Measurements from ENCODE around the gene OPRPN.

OPRPN gene

DNA sequence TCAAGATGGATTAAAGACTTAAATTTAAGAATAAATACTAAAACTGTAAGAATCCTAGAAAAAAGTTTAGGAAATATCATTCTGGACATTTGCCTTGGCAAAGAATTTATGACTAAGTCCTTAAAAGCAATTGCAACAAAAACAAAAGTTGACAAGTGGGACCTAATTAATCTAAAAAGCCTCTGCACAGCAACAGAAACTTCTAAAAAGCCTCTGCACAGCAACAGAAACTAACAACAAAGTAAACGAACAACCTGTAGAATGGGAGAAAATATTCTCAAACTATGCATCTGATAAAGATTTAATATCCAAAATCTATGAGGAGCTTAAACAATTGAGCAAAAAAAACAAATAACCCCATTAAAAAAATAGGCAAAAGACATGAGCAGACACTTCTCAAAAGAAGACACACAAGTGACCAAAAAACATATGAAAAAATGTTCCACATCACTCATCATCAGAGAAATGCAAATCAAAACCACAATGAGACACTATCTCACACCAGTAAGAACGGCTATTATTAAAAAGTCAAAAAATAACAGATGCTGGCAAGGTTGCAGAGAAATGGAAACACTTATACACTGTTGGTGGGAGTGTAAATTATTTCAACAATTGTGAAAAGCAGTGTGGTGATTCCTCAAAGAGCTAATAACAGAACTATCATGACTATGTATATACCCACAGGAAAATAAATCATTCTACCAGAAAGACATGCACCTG, 5.5 kb upstream of the OPRPN start:
- FAIRE-seq (peak; percentile 81), DNase-seq (ENCODE audit: insufficient read length) (no peak)
- TF ChIP-seq POLR2A (IDR thresholded peaks at IDR 0.05; ENCODE audit: low read depth, low read length) = no peak
- no peak for TF ChIP-seq TAF1 (IDR thresholded peaks at IDR 0.05; ENCODE audit: borderline replicate concordance, low read depth, low read length)
- TF ChIP-seq POLR2AphosphoS5 (IDR thresholded peaks at IDR 0.05; ENCODE audit: low read depth, low read length) = no peak

DNA sequence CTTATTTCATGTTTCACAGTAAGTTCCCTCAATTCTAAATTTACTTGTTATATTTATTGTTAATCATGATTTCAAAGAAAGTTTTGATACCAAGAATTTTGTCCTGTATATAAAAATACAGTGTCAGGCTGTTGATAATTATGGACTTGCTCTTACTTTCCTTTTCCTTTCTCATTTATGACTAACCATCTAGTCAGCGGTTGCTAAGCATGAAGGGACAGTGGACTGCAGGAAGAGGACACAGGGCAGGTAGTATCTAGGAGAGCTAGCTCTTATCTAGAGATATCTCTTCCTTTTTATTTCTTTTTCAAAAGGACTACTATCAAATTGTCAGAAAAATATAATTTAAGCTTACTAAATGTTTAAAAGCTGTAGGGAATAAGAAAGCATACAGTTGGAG, 1.6 kb downstream of the OPRPN start:
- DNase-seq (ENCODE audit: insufficient read length) (no peak), FAIRE-seq (no peak)
- no peak for TF ChIP-seq POLR2A (IDR thresholded peaks at IDR 0.05; ENCODE audit: low read depth, low read length)
- no peak for TF ChIP-seq TAF1 (IDR thresholded peaks at IDR 0.05; ENCODE audit: borderline replicate concordance, low read depth, low read length)
- TF ChIP-seq POLR2AphosphoS5 (IDR thresholded peaks at IDR 0.05; ENCODE audit: low read depth, low read length) = no peak

DNA sequence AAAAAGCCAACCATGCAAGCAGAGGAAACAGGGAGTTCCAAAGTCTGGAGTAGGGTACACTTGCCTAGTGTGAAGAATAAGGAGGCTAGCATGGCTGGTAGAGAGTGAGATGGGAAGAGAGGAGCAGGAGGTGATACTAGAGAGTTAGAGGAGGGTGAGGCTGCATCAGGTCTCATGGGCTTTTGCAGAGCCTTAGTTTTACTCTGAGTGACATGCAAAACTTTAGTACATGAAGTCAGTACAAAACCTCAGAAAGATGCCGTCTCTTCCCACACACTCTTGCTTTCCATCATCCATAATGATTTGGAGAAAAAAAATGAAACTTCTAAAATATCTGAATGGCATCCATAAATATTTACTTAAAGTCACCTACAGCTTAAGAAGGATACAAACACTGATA, 5.0 kb downstream of the OPRPN start:
- TF ChIP-seq POLR2A (IDR thresholded peaks at IDR 0.05; ENCODE audit: low read depth, low read length) (no peak), POLR2AphosphoS5 (IDR thresholded peaks at IDR 0.05; ENCODE audit: low read depth, low read length) (no peak), TAF1 (IDR thresholded peaks at IDR 0.05; ENCODE audit: borderline replicate concordance, low read depth, low read length) (no peak)
- DNase-seq (ENCODE audit: insufficient read length) = no peak
- FAIRE-seq = no peak

DNA sequence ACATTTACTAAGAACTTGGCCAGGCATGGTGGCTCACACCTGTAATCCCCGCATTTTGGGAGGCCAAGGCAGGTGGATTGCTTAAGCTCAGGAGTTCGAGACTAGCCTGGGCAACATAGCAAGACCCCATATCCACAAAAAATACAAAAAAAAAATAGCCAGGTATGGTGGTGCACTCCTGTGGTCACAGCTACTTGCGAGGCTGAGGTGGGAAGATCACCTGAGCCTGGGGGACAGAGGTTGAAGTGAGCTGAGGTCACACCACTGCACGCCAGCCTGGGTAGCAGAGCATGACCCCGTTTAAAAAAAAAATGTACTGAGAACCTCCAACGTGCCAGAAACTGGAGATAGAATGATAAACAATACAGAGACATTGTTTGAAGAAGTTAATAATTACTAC, 8.0 kb downstream of the OPRPN start:
- FAIRE-seq (no peak), DNase-seq (ENCODE audit: insufficient read length) (no peak)
- no peak for TF ChIP-seq POLR2A (IDR thresholded peaks at IDR 0.05; ENCODE audit: low read depth, low read length)
- no peak for TF ChIP-seq POLR2AphosphoS5 (IDR thresholded peaks at IDR 0.05; ENCODE audit: low read depth, low read length)
- TF ChIP-seq TAF1 (IDR thresholded peaks at IDR 0.05; ENCODE audit: borderline replicate concordance, low read depth, low read length) = no peak

DNA sequence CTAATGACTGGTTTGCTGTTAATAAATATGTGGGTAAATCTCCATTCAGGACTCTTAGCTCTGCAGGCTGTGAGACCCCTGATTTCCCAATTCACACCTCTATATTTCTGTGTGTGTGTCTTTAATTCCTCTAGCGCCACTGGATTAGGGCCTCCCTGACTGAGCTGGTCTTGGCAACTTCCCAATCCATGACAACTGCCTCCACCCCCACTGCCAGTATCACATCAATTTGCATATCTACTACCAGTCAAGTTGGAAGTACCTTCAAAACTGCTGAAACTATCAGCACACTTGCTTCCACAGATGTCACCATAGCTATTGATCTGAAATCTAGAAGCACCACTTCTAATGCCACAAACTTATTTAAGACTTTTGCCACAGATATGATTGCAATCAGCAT, 27.6 kb downstream of the OPRPN start:
- DNase-seq (ENCODE audit: insufficient read length) (no peak), FAIRE-seq (no peak)
- no peak for TF ChIP-seq POLR2A (IDR thresholded peaks at IDR 0.05; ENCODE audit: low read depth, low read length)
- no peak for TF ChIP-seq TAF1 (IDR thresholded peaks at IDR 0.05; ENCODE audit: borderline replicate concordance, low read depth, low read length)
- TF ChIP-seq POLR2AphosphoS5 (IDR thresholded peaks at IDR 0.05; ENCODE audit: low read depth, low read length) = no peak

DNA sequence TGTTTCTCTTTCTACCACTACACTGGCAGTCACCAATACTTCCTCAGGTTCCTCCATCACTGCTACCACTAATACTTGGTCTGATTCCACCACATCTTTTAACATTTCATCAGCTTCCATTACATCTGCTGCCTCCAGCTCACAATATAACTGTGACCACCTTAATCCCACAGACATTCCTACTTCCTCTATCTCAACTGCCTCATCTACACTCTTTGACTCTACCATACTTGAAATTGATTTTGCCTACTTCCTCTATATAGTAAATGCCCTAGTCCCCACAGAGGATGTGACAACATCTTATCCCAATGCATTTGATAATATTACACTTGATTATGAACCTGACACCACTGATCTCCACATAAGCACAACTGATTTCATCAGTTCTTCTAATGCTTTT, 29.0 kb downstream of the OPRPN start:
- FAIRE-seq = no peak

DNA sequence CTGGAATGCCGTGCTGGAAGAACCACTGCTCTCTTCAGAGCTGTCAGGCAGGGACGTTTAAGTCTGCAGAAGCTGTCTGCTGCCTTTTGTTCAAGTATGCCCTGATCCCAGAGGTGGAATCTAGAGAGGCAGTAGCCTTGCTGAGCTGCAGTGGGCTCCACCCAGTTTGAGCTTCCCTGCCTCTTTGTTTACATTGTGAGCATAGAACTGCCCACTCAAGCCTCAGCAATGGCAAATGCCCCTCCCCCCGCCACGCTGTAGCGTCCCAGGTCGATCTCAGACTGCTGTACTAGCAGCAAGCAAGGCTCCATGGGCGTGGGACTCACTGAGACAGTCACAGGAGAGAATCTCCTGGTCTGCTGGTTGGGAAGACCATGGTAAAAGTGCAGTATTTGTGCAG, 39.5 kb downstream of the OPRPN start:
- no peak for FAIRE-seq
- TF ChIP-seq POLR2A (IDR thresholded peaks at IDR 0.05; ENCODE audit: low read depth, low read length) = no peak
- TF ChIP-seq POLR2AphosphoS5 (IDR thresholded peaks at IDR 0.05; ENCODE audit: low read depth, low read length) = no peak
- TF ChIP-seq TAF1 (IDR thresholded peaks at IDR 0.05; ENCODE audit: borderline replicate concordance, low read depth, low read length) = no peak
- DNase-seq (ENCODE audit: insufficient read length) = no peak

More for the DNA sequence above, 29.0 kb downstream of the OPRPN start:
- no peak for DNase-seq (ENCODE audit: insufficient read length)
- no peak for TF ChIP-seq POLR2AphosphoS5 (IDR thresholded peaks at IDR 0.05; ENCODE audit: low read depth, low read length)
- no peak for TF ChIP-seq TAF1 (IDR thresholded peaks at IDR 0.05; ENCODE audit: borderline replicate concordance, low read depth, low read length)
- no peak for TF ChIP-seq POLR2A (IDR thresholded peaks at IDR 0.05; ENCODE audit: low read depth, low read length)

DNA sequence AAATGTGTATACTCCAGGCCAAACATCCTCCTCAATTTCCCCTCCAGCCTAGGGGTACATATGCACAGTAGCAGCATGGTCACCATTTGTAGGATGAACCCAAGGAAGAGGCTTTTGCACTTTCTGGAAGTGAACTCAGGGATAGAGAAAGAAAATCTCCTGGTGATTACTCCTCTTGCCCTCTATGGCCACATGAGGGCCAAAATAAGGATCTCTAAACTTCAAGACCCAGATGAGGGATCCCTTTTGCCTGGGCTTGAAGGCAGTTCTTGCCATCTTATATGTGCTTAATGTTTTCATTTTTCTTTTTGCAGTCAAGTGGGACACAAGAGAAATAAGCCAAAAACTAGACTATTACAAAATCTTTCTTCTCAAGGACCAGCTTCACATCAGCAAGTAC, 44.7 kb downstream of the OPRPN start:
- FAIRE-seq (no peak), DNase-seq (ENCODE audit: insufficient read length) (no peak)
- TF ChIP-seq POLR2AphosphoS5 (IDR thresholded peaks at IDR 0.05; ENCODE audit: low read depth, low read length) (no peak), TAF1 (IDR thresholded peaks at IDR 0.05; ENCODE audit: borderline replicate concordance, low read depth, low read length) (no peak), POLR2A (IDR thresholded peaks at IDR 0.05; ENCODE audit: low read depth, low read length) (no peak)

DNA sequence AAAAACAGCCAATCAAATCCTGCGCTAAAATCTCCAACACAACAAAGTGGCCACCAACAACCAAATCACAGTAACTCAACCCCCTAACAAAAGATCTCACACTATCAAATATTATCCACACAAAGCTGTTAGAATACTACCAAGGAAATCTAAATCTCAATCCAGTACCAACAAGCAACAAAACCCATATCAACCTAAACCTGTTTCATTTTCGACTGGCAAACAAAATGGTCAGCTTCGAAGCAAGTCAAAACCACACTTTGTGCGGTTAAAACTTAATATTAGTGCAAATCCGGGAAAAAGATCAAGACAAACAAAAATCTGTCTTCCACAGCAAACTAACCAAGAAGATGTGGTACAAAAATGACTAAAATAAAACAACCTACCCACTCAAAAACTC, 45.6 kb downstream of the OPRPN start:
- DNase-seq (ENCODE audit: insufficient read length) (no peak), FAIRE-seq (no peak)
- TF ChIP-seq POLR2A (IDR thresholded peaks at IDR 0.05; ENCODE audit: low read depth, low read length) = no peak
- no peak for TF ChIP-seq POLR2AphosphoS5 (IDR thresholded peaks at IDR 0.05; ENCODE audit: low read depth, low read length)
- TF ChIP-seq TAF1 (IDR thresholded peaks at IDR 0.05; ENCODE audit: borderline replicate concordance, low read depth, low read length) = no peak

DNA sequence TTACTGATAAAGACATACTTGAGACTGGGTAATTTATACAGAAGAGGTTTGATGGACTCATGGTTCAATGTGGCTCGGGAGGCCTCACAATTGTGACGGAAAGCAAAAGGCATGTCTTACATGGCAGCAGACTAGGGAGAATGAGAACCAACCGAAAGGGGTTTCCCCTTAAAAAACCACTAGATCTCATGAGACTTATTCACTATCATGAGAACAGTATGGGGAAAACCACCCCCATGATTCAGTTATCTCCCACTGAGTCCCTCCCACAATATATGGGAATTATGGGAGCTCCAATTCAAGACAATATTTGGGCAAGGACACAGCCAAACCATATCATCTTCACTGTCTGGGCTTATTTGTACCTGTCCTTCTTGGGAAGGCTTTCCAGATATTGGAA, 51.5 kb downstream of the OPRPN start:
- TF ChIP-seq POLR2A (IDR thresholded peaks at IDR 0.05; ENCODE audit: low read depth, low read length) = no peak
- TF ChIP-seq POLR2AphosphoS5 (IDR thresholded peaks at IDR 0.05; ENCODE audit: low read depth, low read length) = no peak
- no peak for TF ChIP-seq TAF1 (IDR thresholded peaks at IDR 0.05; ENCODE audit: borderline replicate concordance, low read depth, low read length)
- DNase-seq (ENCODE audit: insufficient read length) (no peak), FAIRE-seq (peak; percentile 14)

DNA sequence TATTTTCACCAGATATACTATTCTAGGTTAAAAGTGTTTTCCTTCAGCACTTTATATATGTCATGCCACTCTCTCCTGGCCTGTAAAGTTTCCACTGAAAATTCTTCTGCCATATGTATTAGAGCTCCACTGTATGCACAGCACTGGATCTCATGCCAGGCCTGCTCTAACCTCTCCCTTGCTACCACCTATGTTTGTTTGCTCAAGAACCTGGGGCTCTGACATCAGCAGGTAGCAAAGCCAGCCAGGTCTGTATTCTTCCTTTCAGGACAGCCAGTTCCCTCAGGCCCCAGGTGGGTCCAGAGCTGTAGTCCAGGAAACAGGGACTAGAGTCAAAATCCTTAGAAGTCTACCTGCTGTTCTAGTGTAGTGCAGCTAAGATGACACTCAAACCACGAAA, 55.2 kb downstream of the OPRPN start:
- FAIRE-seq = no peak
- TF ChIP-seq POLR2AphosphoS5 (IDR thresholded peaks at IDR 0.05; ENCODE audit: low read depth, low read length) = no peak
- no peak for TF ChIP-seq TAF1 (IDR thresholded peaks at IDR 0.05; ENCODE audit: borderline replicate concordance, low read depth, low read length)
- TF ChIP-seq POLR2A (IDR thresholded peaks at IDR 0.05; ENCODE audit: low read depth, low read length) = no peak
- no peak for DNase-seq (ENCODE audit: insufficient read length)
